Measurements from ENCODE around the gene MORC1.
"Not testable (repeated sequence)": the region's sequence is repeated elsewhere in the genome, so short reads cannot be mapped to it uniquely, and the experiment has no call there.

The MORC1 gene

GRCh38 chr3:109140318-109140717 lies 22.4 kb upstream of the MORC1 start:
- no peaks in the 10 kb centered on the region for H3K79me2 ChIP-seq (ENCODE audit: control insufficient read depth, insufficient read depth, low read length, poor library complexity)
- H4K91ac ChIP-seq (ENCODE audit: low read depth, low read length), result no peak overlapping the region
- WGBS (ENCODE audit: extremely low coverage, insufficient coverage, insufficient read length), result no CpG with 5 or more reads among the region's 4 CpGs
- DNase-seq, result no peak
- no peak overlapping the region for H3K4me2 ChIP-seq (ENCODE audit: low read length)
- H3K27me3 ChIP-seq (ENCODE audit: insufficient read depth, low read length), result no peaks in the 10 kb centered on the region
- H2AK5ac ChIP-seq (ENCODE audit: low read length), result no peak overlapping the region
- H3K79me1 ChIP-seq (ENCODE audit: low read length), result no peaks in the 10 kb centered on the region
- H4K8ac ChIP-seq (ENCODE audit: low read depth, low read length), result no peak overlapping the region
- H3K4me1 ChIP-seq (ENCODE audit: control insufficient read depth in 1 of 2, insufficient read depth in 2 of 2, low read length in 2 of 2), result no peaks in the 10 kb centered on the region
- no peak overlapping the region for H3K18ac ChIP-seq (ENCODE audit: low read length)
- no peak overlapping the region for H3K9ac ChIP-seq (ENCODE audit: low read length)
- no peak overlapping the region for H3K4me3 ChIP-seq (ENCODE audit: low read depth, low read length)
- H2BK120ac ChIP-seq (ENCODE audit: insufficient read depth, low read length, poor library complexity), result no peak overlapping the region
- no peak overlapping the region for H3K4ac ChIP-seq (ENCODE audit: low read depth, low read length)
- no peak overlapping the region for H3K14ac ChIP-seq (ENCODE audit: low read length)
- no peak overlapping the region for H3K27ac ChIP-seq (ENCODE audit: low read depth, low read length)
- H2BK12ac ChIP-seq (ENCODE audit: low read length), result no peak overlapping the region
- H2AFZ ChIP-seq (ENCODE audit: insufficient read depth, low read length, poor library complexity), result no peak overlapping the region
- H2BK5ac ChIP-seq (ENCODE audit: low read depth, low read length, poor library complexity), result no peak overlapping the region
- no peaks in the 10 kb centered on the region for H3K36me3 ChIP-seq (ENCODE audit: control insufficient read depth in 1 of 2, insufficient read depth in 2 of 2, low read length in 2 of 2)
- no peak overlapping the region for H3K23ac ChIP-seq (ENCODE audit: low read length)
- H3K9me3 ChIP-seq (ENCODE audit: insufficient read depth, low read depth, low read length), result no peaks in the 10 kb centered on the region
- no peak overlapping the region for H4K12ac ChIP-seq (ENCODE audit: low read depth, low read length)

GRCh38 chr3:109137761-109138160 lies 19.8 kb upstream of the MORC1 start:
- H3K14ac ChIP-seq (ENCODE audit: low read length), result no peak overlapping the region
- H3K4me3 ChIP-seq (ENCODE audit: low read depth, low read length), result no peak overlapping the region
- H4K91ac ChIP-seq (ENCODE audit: low read depth, low read length), result no peak overlapping the region
- H3K9me3 ChIP-seq (ENCODE audit: insufficient read depth, low read depth, low read length), result no peaks in the 10 kb centered on the region
- H2BK5ac ChIP-seq (ENCODE audit: low read depth, low read length, poor library complexity), result no peak overlapping the region
- no peak overlapping the region for H3K27ac ChIP-seq (ENCODE audit: low read depth, low read length)
- H3K79me2 ChIP-seq (ENCODE audit: control insufficient read depth, insufficient read depth, low read length, poor library complexity), result no peaks in the 10 kb centered on the region
- H3K23ac ChIP-seq (ENCODE audit: low read length), result no peak overlapping the region
- no peak overlapping the region for H3K4me2 ChIP-seq (ENCODE audit: low read length)
- DNase-seq, result no peak
- H3K36me3 ChIP-seq (ENCODE audit: control insufficient read depth in 1 of 2, insufficient read depth in 2 of 2, low read length in 2 of 2), result no peaks in the 10 kb centered on the region
- no peak overlapping the region for H3K4ac ChIP-seq (ENCODE audit: low read depth, low read length)
- no CpG with 5 or more reads among the region's 2 CpGs for WGBS (ENCODE audit: extremely low coverage, insufficient coverage, insufficient read length)
- H3K79me1 ChIP-seq (ENCODE audit: low read length), result no peaks in the 10 kb centered on the region
- no peak overlapping the region for H3K9ac ChIP-seq (ENCODE audit: low read length)
- H2BK120ac ChIP-seq (ENCODE audit: insufficient read depth, low read length, poor library complexity), result no peak overlapping the region
- no peaks in the 10 kb centered on the region for H3K27me3 ChIP-seq (ENCODE audit: insufficient read depth, low read length)
- no peak overlapping the region for H3K18ac ChIP-seq (ENCODE audit: low read length)
- H2BK12ac ChIP-seq (ENCODE audit: low read length), result no peak overlapping the region
- no peaks in the 10 kb centered on the region for H3K4me1 ChIP-seq (ENCODE audit: control insufficient read depth in 1 of 2, insufficient read depth in 2 of 2, low read length in 2 of 2)
- no peak overlapping the region for H2AK5ac ChIP-seq (ENCODE audit: low read length)
- no peak overlapping the region for H4K12ac ChIP-seq (ENCODE audit: low read depth, low read length)
- H4K8ac ChIP-seq (ENCODE audit: low read depth, low read length), result no peak overlapping the region
- no peak overlapping the region for H2AFZ ChIP-seq (ENCODE audit: insufficient read depth, low read length, poor library complexity)

- no peak within 1 kb of the TSS for H2AFZ ChIP-seq (ENCODE audit: insufficient read depth, low read length, poor library complexity)
- H3K27ac ChIP-seq (ENCODE audit: low read depth, low read length), result no peak within 1 kb of the TSS
- DNase-seq, result no peak
- H2AK5ac ChIP-seq (ENCODE audit: low read length), result no peak within 1 kb of the TSS
- no peak within 1 kb of the TSS for H2BK12ac ChIP-seq (ENCODE audit: low read length)
- H4K12ac ChIP-seq (ENCODE audit: low read depth, low read length), result no peak within 1 kb of the TSS
- H3K4me1 ChIP-seq (ENCODE audit: control insufficient read depth in 1 of 2, insufficient read depth in 2 of 2, low read length in 2 of 2), result no peaks in the 10 kb centered on the region
- H3K4me2 ChIP-seq (ENCODE audit: low read length), result no peak within 1 kb of the TSS
- H3K4me3 ChIP-seq (ENCODE audit: low read depth, low read length), result no peak within 1 kb of the TSS
- no peaks in the 10 kb centered on the region for H3K27me3 ChIP-seq (ENCODE audit: insufficient read depth, low read length)
- no peaks in the 10 kb centered on the region for H3K9me3 ChIP-seq (ENCODE audit: insufficient read depth, low read depth, low read length)
- no peak within 1 kb of the TSS for H4K91ac ChIP-seq (ENCODE audit: low read depth, low read length)
- H3K14ac ChIP-seq (ENCODE audit: low read length), result no peak within 1 kb of the TSS
- H3K18ac ChIP-seq (ENCODE audit: low read length), result no peak within 1 kb of the TSS
- H3K9ac ChIP-seq (ENCODE audit: low read length), result no peak within 1 kb of the TSS
- H2BK120ac ChIP-seq (ENCODE audit: insufficient read depth, low read length, poor library complexity), result no peak within 1 kb of the TSS
- no peak within 1 kb of the TSS for H3K23ac ChIP-seq (ENCODE audit: low read length)
- H2BK5ac ChIP-seq (ENCODE audit: low read depth, low read length, poor library complexity), result no peak within 1 kb of the TSS
- no peaks in the 10 kb centered on the region for H3K79me2 ChIP-seq (ENCODE audit: control insufficient read depth, insufficient read depth, low read length, poor library complexity)
- WGBS (ENCODE audit: extremely low coverage, insufficient coverage, insufficient read length), result no CpG with 5 or more reads among the region's 3 CpGs
- no peak within 1 kb of the TSS for H3K4ac ChIP-seq (ENCODE audit: low read depth, low read length)
- H3K36me3 ChIP-seq (ENCODE audit: control insufficient read depth in 1 of 2, insufficient read depth in 2 of 2, low read length in 2 of 2), result no peaks in the 10 kb centered on the region
- H4K8ac ChIP-seq (ENCODE audit: low read depth, low read length), result no peak within 1 kb of the TSS
- no peaks in the 10 kb centered on the region for H3K79me1 ChIP-seq (ENCODE audit: low read length)
Observed at GRCh38 chr3:109136523-109136922, 18.6 kb upstream of the MORC1 start, which contains the start of gene C3orf85. TSS of gene C3orf85 (plus strand) at chr3:109136719. CDS start at chr3:109136848, 129 bp downstream.

- H3K36me3 ChIP-seq (ENCODE audit: control insufficient read depth in 1 of 2, insufficient read depth in 2 of 2, low read length in 2 of 2); H2AK5ac ChIP-seq (ENCODE audit: low read length); H3K27me3 ChIP-seq (ENCODE audit: insufficient read depth, low read length); H2BK5ac ChIP-seq (ENCODE audit: low read depth, low read length, poor library complexity); H3K9ac ChIP-seq (ENCODE audit: low read length); DNase-seq; H3K79me1 ChIP-seq (ENCODE audit: low read length); H3K4me2 ChIP-seq (ENCODE audit: low read length); H3K9me3 ChIP-seq (ENCODE audit: insufficient read depth, low read depth, low read length); H2BK120ac ChIP-seq (ENCODE audit: insufficient read depth, low read length, poor library complexity); H4K91ac ChIP-seq (ENCODE audit: low read depth, low read length); H2AFZ ChIP-seq (ENCODE audit: insufficient read depth, low read length, poor library complexity); H3K4ac ChIP-seq (ENCODE audit: low read depth, low read length); H3K18ac ChIP-seq (ENCODE audit: low read length); H3K4me1 ChIP-seq (ENCODE audit: control insufficient read depth in 1 of 2, insufficient read depth in 2 of 2, low read length in 2 of 2); H2BK12ac ChIP-seq (ENCODE audit: low read length); H3K4me3 ChIP-seq (ENCODE audit: low read depth, low read length); H4K8ac ChIP-seq (ENCODE audit: low read depth, low read length); H3K79me2 ChIP-seq (ENCODE audit: control insufficient read depth, insufficient read depth, low read length, poor library complexity); H3K27ac ChIP-seq (ENCODE audit: low read depth, low read length); H4K12ac ChIP-seq (ENCODE audit: low read depth, low read length); H3K14ac ChIP-seq (ENCODE audit: low read length); H3K23ac ChIP-seq (ENCODE audit: low read length): not testable (repeated sequence)
- no CpG with 5 or more reads among the region's 5 CpGs for WGBS (ENCODE audit: extremely low coverage, insufficient coverage, insufficient read length)
Observed at GRCh38 chr3:109133474-109133816, 15.5 kb upstream of the MORC1 start.
